ENCODE data around the gene SFSWAP.

GRCh38 chr12:131785763-131786330 is 75.0 kb downstream of the SFSWAP start:
- TF ChIP-seq CTCF (IDR thresholded peaks at IDR 0.05), result no peak
- TF ChIP-seq POLR2A (IDR thresholded peaks at IDR 0.05), result no peak
